HCT116 (cell line): Measurements from ENCODE around the gene HCRT. TPM values are rescaled to one million over a fixed set of nuclear protein-coding genes. Genes with fewer than 3 reads are reported as not detected.

ENCODE experiments used
- ATAC-seq: fragments of 200-7000 bp; cut with Tn5 transposase; 2 replicates; pipeline ENCODE4 v1.9.1; 2020; ENCODE audit warnings: mild to moderate bottlenecking, moderate library complexity
- BruUV-seq: library from RNA; stranded (reverse); fragments of 400-500 nt; replicated peaks from 2 replicates; lab custom pipeline; 2021; lab: Mats Ljungman, UMichigan
- CTCF ChIA-PET: fragments of 300-600 bp; sonication (Branson Sonifier 250); formaldehyde crosslinking; loops from one replicate; lab custom pipeline; 2021; ENCODE audit warnings: antibody characterized with exemption; lab: Charles Lee
- POLR2A ChIA-PET: fragments of 300-600, 350-600 bp; sonication (Branson Sonifier 250); formaldehyde crosslinking; loops from one replicate; lab custom pipeline; 2021; ENCODE audit warnings: antibody characterized with exemption; lab: Charles Lee
- RAD21 ChIA-PET, 2 experiments: fragments of 300-600 bp; sonication (Branson Sonifier 250); formaldehyde crosslinking; loops; one replicate each; lab custom pipeline; 2023; ENCODE audit warnings: low total read pairs in 2 of 2; ENCODE audit not compliant: uncharacterized antibody in 2 of 2, unreplicated experiment in 2 of 2, low non-redundant PET in 1 of 2; lab: Charles Lee
- DNase-seq: peaks from one replicate; pipeline ENCODE4 v3.0.0-alpha.2; 2010; ENCODE audit warnings: low read depth, low spot score
- H2AFZ ChIP-seq: fragments of 200-600 bp; shearing (Covaris generic), sonication (generic); 2 replicates; pipeline ENCODE4 v1.6.1; 2017; ENCODE audit warnings: low read depth, mixed run types, mixed read lengths, antibody characterized with exemption, low read length; ENCODE audit not compliant: poor library complexity, severe bottlenecking
- H3K27ac ChIP-seq: 2 replicates; pipeline ENCODE4 v1.5.1; 2012; ENCODE audit warnings: low read depth, low read length
- H3K27me3 ChIP-seq: fragments of 200-600 bp; sonication (generic); 2 replicates; pipeline ENCODE4 v1.6.1; 2016; ENCODE audit warnings: mixed run types, low read length, mixed read lengths; ENCODE audit not compliant: insufficient read depth
- H3K36me3 ChIP-seq, 2 experiments: fragments of 200-500 bp in 1 of 2; fragments of 200-600 bp in 1 of 2; sonication (Bioruptor generic) in 1 of 2; sonication (generic) in 1 of 2; 2 replicates each; pipeline versions ENCODE4 v1.5.1 to v1.6.1; 2014 to 2016; ENCODE audit warnings: low read length in 2 of 2, inconsistent platforms in 1 of 2, mixed read lengths in 1 of 2, mixed run types in 1 of 2; ENCODE audit not compliant: insufficient read depth in 2 of 2, control insufficient read depth in 1 of 2
- H3K4me1 ChIP-seq, 2 experiments: fragments of 200-600 bp in 1 of 2; sonication (generic) in 1 of 2; 2 replicates each; pipeline versions ENCODE4 v1.5.1 to v1.6.1; 2012 to 2017; ENCODE audit warnings: low read length in 2 of 2, inconsistent platforms in 1 of 2, mild to moderate bottlenecking in 1 of 2, mixed read lengths in 1 of 2, mixed run types in 1 of 2, moderate library complexity in 1 of 2; ENCODE audit not compliant: insufficient read depth in 2 of 2, control insufficient read depth in 1 of 2
- H3K4me2 ChIP-seq: fragments of 200-600 bp; sonication (generic); 2 replicates; pipeline ENCODE4 v1.6.1; 2017; ENCODE audit warnings: mixed run types, low read length, mixed read lengths
- H3K4me3 ChIP-seq, 2 experiments: fragments of 200-600 bp in 1 of 2; sonication (generic) in 1 of 2; replicated peaks in 1 of 2; 2 replicates each; pipeline ENCODE4 v1.5.1; 2011 to 2016; ENCODE audit warnings: low read length in 2 of 2, control low read depth in 1 of 2, low read depth in 1 of 2, mild to moderate bottlenecking in 1 of 2, mixed read lengths in 1 of 2, mixed run types in 1 of 2
- H3K79me2 ChIP-seq: fragments of 200-600 bp; sonication (generic); 2 replicates; pipeline ENCODE4 v1.6.1; 2017; ENCODE audit warnings: mild to moderate bottlenecking, mixed run types, low read length, moderate library complexity, mixed read lengths; ENCODE audit not compliant: insufficient read depth
- H3K9ac ChIP-seq: fragments of 200-600 bp; sonication (generic); 2 replicates; pipeline ENCODE4 v1.6.1; 2016; ENCODE audit warnings: low read length, mixed read lengths
- H3K9me2 ChIP-seq: fragments of 200-600 bp; sonication (generic), shearing (Covaris generic); 2 replicates; pipeline ENCODE4 v1.6.1; 2017; ENCODE audit warnings: mixed run types, mild to moderate bottlenecking, moderate library complexity; ENCODE audit not compliant: insufficient read depth
- H3K9me3 ChIP-seq, 2 experiments: fragments of 200-500 bp in 1 of 2; fragments of 200-600 bp in 1 of 2; sonication (Bioruptor generic) in 1 of 2; sonication (generic) in 1 of 2; 2 replicates each; pipeline ENCODE4 v1.6.1; 2014 to 2017; ENCODE audit warnings: low read length in 2 of 2, mixed read lengths in 2 of 2, inconsistent platforms in 1 of 2, low read depth in 1 of 2, mild to moderate bottlenecking in 1 of 2, mixed run types in 1 of 2, moderate library complexity in 1 of 2; ENCODE audit not compliant: control insufficient read depth in 1 of 2, insufficient read depth in 1 of 2
- H4K20me1 ChIP-seq: fragments of 200-600 bp; sonication (generic), shearing (Covaris generic); 2 replicates; pipeline ENCODE4 v1.6.1; 2017; ENCODE audit warnings: mixed run types, mild to moderate bottlenecking, moderate library complexity; ENCODE audit not compliant: insufficient read depth
- CEBPB ChIP-seq: IDR thresholded peaks from 2 replicates; pipeline ENCODE4 v1.6.1; 2012; ENCODE audit warnings: low read depth
- CTCF ChIP-seq, 3 experiments: fragments of 200-600 bp in 1 of 3; sonication (generic) in 1 of 3; IDR thresholded peaks in 2 of 3; conservative IDR thresholded peaks in 1 of 3; 2 replicates each; pipeline ENCODE4 v1.5.1; 2012 to 2017; ENCODE audit warnings: low read depth in 2 of 3, low read length in 2 of 3, antibody characterized with exemption in 1 of 3, borderline replicate concordance in 1 of 3, control low read depth in 1 of 3, mild to moderate bottlenecking in 1 of 3, mixed read lengths in 1 of 3, mixed run types in 1 of 3, moderate library complexity in 1 of 3; ENCODE audit not compliant: insufficient read depth in 1 of 3
- EZH2phosphoT487 ChIP-seq: fragments of 200-600 bp; IDR thresholded peaks from 2 replicates; pipeline ENCODE4 v1.6.1; 2018; ENCODE audit warnings: antibody characterized with exemption, borderline replicate concordance
- JUND ChIP-seq: IDR thresholded peaks from 2 replicates; pipeline ENCODE4 v1.6.1; 2012
- REST ChIP-seq: IDR thresholded peaks from 2 replicates; pipeline ENCODE4 v1.6.1; 2012; ENCODE audit warnings: low read depth
- SP1 ChIP-seq: IDR thresholded peaks from 2 replicates; pipeline ENCODE4 v1.6.1; 2012; ENCODE audit warnings: low read depth
- intact Hi-C: fragments of 100-400 bp; cut with micrococcal nuclease; formaldehyde crosslinking; loops from 2 replicates; pipeline ENCODE4 v1.10.0; 2022
- total RNA-seq: library from RNA; stranded (reverse); gene quantifications from one replicate; pipeline ENCODE4 v1.2.1, GENCODE V29; 2021; ENCODE audit not compliant: unreplicated experiment

Gene HCRT
- total RNA-seq, 1 experiment from 2014 or later, result not detected

DNA sequence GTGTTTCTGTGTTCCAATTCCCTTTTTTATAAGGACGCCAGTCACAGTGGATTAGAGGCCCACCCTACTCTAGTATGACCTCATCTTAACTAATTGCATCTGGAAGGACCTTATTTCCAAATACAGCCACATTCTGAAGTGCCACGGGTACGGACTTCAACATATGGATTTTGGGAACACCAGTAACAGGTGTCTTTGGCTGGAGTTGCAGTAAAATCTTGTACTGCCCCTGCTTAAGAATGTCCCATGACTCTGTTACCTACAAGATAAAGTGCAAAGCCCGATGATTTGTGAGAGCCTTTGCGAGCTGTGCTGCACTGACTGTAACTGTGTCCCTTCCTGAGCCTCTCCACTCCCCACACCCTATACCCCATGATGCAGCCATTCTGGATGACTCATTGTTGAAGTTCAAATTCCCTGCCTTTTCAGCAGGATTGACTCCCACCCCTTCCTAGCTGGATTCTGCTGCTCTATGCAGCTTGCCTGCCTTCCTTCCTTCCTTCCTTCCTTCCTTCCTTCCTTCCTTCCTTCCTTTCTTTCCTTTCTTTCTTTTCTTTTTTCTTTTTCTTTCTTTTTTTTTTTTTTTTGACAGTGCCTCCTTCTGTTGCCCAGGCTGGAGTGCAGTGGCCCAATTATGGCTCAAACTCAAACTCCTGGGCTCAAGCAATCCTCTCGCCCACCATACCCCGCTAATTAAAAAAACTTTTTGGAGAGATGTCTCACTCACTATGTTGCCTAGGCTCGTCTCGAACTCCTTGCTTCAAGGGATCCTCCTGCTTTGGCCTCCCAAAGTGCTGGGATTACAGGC lies 2.1 kb downstream of the HCRT start:
- H3K9me3 ChIP-seq, result no peaks in the 10 kb centered on the region
- H3K36me3 ChIP-seq, result no peaks in the 10 kb centered on the region
- no peak for ATAC-seq
- TF ChIP-seq CTCF (IDR thresholded peaks at IDR 0.05 in 2 of 3, conservative IDR thresholded peaks at IDR 0.05 in 1 of 3; ENCODE audit: borderline replicate concordance in 1 of 3, insufficient read depth in 1 of 3, low read depth in 2 of 3, low read length in 2 of 3), result no peak; a peak in 1 of 6 replicates
- TF ChIP-seq SP1, result no peak
- TF ChIP-seq EZH2phosphoT487, result no peak
- TF ChIP-seq CEBPB, result no peak
- TF ChIP-seq JUND, result no peak
- TF ChIP-seq REST, result no peak
- BruUV-seq, result no TSS peak
- ChIA-PET CTCF (interaction anchor here (0.7 kb wide), 1 partner anchor 11 kb away, joined by 3 read pairs; the partner anchor contains the start of gene GHDC), POLR2A (no interaction called here), RAD21 (no interaction called here)
- no peak overlapping the region for H3K27ac ChIP-seq
- H3K4me1 ChIP-seq, result peaks cover 14 to 27% of the 10 kb centered on the region in 2 experiments
- no peaks in the 10 kb centered on the region for H3K79me2 ChIP-seq
- peak overlapping the region; percentile 95 for H3K4me2 ChIP-seq
- no peaks in the 10 kb centered on the region for H4K20me1 ChIP-seq
- H3K9ac ChIP-seq, result 0 out of 2 replicates have a peak overlapping the region, but pooled peaks have one; percentile 41
- H2AFZ ChIP-seq, result no peak overlapping the region
- H3K4me3 ChIP-seq, result peak overlapping the region in 1 of 2 experiments; percentile 57; a peak in 2 of 4 replicates
- no peaks in the 10 kb centered on the region for H3K9me2 ChIP-seq
- no peak for DNase-seq
- no peaks in the 10 kb centered on the region for H3K27me3 ChIP-seq
- intact Hi-C loops, result no loop called here
